Adrenal gland (tissue), 5 donors: Measurements from ENCODE around the gene ARAP3.

Experiments
- CTCF ChIP-seq, 6 experiments: fragments of 450-650 bp in 4 of 6; fragments of 200-600 bp in 2 of 6; sonication (generic) in 1 of 6; IDR thresholded peaks; 1 replicate in 5 of 6; 2 replicates in 1 of 6; pipeline versions ENCODE4 v1.5.1 to v1.8.0; 2016 to 2021; ENCODE audit warnings: antibody characterized with exemption in 6 of 6, mild to moderate bottlenecking in 2 of 6, moderate library complexity in 1 of 6
- POLR2A ChIP-seq, 2 donors: fragments of 450-650 bp; IDR thresholded peaks; one replicate each; pipeline ENCODE4 v1.6.1; 2017; ENCODE audit warnings: antibody characterized with exemption in 2 of 2, mild to moderate bottlenecking in 2 of 2, moderate library complexity in 1 of 2
- donor health status: DM: no; HTN: no; CAD: no.

DNA sequence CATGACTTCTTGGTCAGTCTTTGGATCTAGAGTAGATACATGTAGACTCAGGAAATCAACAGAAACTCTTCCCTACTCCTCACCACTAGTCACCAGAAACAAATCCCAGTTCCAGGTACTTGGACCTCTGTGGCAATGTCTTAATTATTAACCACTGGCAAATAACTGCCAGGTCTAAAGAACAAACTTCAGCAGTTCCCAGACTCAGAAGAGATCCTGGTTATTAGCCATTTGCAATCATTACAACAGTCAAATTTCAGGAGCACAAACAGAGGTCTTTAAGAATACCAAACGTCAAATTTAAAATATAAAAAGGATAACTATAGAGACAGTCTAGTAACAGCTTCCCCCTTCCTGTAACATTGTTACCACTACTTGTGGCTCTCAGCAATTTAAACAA lies 73.5 kb downstream of the ARAP3 start:
- TF ChIP-seq CTCF (IDR thresholded peaks at IDR 0.05) = no peak
- no peak for TF ChIP-seq POLR2A (IDR thresholded peaks at IDR 0.05)
